ENCODE measurements around the gene LRIT3. TPM values are rescaled to one million over a fixed set of nuclear protein-coding genes. Genes with fewer than 3 reads are reported as not detected.

Gene LRIT3
- total and polyA plus RNA-seq, 2 experiments from 2014 or later, result 0.13 TPM; not detected in 1

- TF ChIP-seq, protein P1, sequence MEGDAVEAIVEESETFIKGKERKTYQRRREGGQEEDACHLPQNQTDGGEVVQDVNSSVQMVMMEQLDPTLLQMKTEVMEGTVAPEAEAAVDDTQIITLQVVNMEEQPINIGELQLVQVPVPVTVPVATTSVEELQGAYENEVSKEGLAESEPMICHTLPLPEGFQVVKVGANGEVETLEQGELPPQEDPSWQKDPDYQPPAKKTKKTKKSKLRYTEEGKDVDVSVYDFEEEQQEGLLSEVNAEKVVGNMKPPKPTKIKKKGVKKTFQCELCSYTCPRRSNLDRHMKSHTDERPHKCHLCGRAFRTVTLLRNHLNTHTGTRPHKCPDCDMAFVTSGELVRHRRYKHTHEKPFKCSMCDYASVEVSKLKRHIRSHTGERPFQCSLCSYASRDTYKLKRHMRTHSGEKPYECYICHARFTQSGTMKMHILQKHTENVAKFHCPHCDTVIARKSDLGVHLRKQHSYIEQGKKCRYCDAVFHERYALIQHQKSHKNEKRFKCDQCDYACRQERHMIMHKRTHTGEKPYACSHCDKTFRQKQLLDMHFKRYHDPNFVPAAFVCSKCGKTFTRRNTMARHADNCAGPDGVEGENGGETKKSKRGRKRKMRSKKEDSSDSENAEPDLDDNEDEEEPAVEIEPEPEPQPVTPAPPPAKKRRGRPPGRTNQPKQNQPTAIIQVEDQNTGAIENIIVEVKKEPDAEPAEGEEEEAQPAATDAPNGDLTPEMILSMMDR (IDR thresholded peaks at IDR 0.05; ENCODE audit: poor library complexity), result no peak
- no peak for TF ChIP-seq EZH2 (IDR thresholded peaks at IDR 0.05; ENCODE audit: borderline replicate concordance)
- TF ChIP-seq EZH2phosphoT487 (IDR thresholded peaks at IDR 0.05; ENCODE audit: low read depth, severe bottlenecking, unreplicated experiment), result no peak
- Histone ChIP-seq H4K20me1 (ENCODE audit: insufficient read depth, poor library complexity, severe bottlenecking) (no peaks in the 10 kb centered on the region), H3K9me2 (replicated peaks; ENCODE audit: insufficient read depth) (no peaks in the 10 kb centered on the region), H2AFZ (peak overlapping the region; percentile 41), H3K27ac (peak overlapping the region; percentile 87), H3K4me1 (ENCODE audit: insufficient read depth) (peaks cover 14% of the 10 kb centered on the region), H3K27me3 (no peaks in the 10 kb centered on the region), H3K79me2 (no peaks in the 10 kb centered on the region), H3K4me3 (no peak overlapping the region), H3K9me3 (ENCODE audit: low read depth) (no peaks in the 10 kb centered on the region), H3K4me2 (peak overlapping the region; percentile 60), H3K36me3 (replicated peaks; ENCODE audit: insufficient read depth, low read depth) (no peaks in the 10 kb centered on the region)
- DNase-seq (ENCODE audit: low spot score), result peak; percentile 20
- WGBS (ENCODE audit: low lambda C conversion rate, missing lambda C conversion rate), result 59% methylated on average over 3 of the region's 3 CpGs
Observed at GRCh38 chr4:109914322-109914721, 66.4 kb downstream of the LRIT3 start.

GRCh38 chr4:109915385-109916026, 67.6 kb downstream of the LRIT3 start:
- DNase-seq (ENCODE audit: low spot score), result peak; percentile 23
- Histone ChIP-seq H3K27me3 (no peaks in the 10 kb centered on the region), H3K9me3 (ENCODE audit: low read depth) (no peaks in the 10 kb centered on the region), H3K4me2 (peak overlapping the region; percentile 60), H3K9me2 (replicated peaks; ENCODE audit: insufficient read depth) (no peaks in the 10 kb centered on the region), H3K4me3 (no peak overlapping the region), H3K27ac (peak overlapping the region; percentile 87), H2AFZ (no peak overlapping the region), H3K4me1 (ENCODE audit: insufficient read depth) (peaks cover 10% of the 10 kb centered on the region), H4K20me1 (ENCODE audit: insufficient read depth, poor library complexity, severe bottlenecking) (no peaks in the 10 kb centered on the region), H3K36me3 (replicated peaks; ENCODE audit: insufficient read depth, low read depth) (no peaks in the 10 kb centered on the region), H3K79me2 (no peaks in the 10 kb centered on the region)
- 65% methylated on average over 8 of the region's 8 CpGs for WGBS (ENCODE audit: low lambda C conversion rate, missing lambda C conversion rate)
- TF ChIP-seq EZH2 (IDR thresholded peaks at IDR 0.05; ENCODE audit: borderline replicate concordance) (no peak), EZH2phosphoT487 (IDR thresholded peaks at IDR 0.05; ENCODE audit: low read depth, severe bottlenecking, unreplicated experiment) (no peak)
- TF ChIP-seq, protein P1 (IDR thresholded peaks at IDR 0.05; ENCODE audit: poor library complexity), result no peak

GRCh38 chr4:109916027-109916409, 68.1 kb downstream of the LRIT3 start:
- Histone ChIP-seq H3K79me2 (no peaks in the 10 kb centered on the region), H3K27ac (peak overlapping the region; percentile 46), H3K4me3 (no peak overlapping the region), H3K4me2 (peak overlapping the region; percentile 60), H2AFZ (no peak overlapping the region), H3K9me2 (replicated peaks; ENCODE audit: insufficient read depth) (no peaks in the 10 kb centered on the region), H4K20me1 (ENCODE audit: insufficient read depth, poor library complexity, severe bottlenecking) (no peaks in the 10 kb centered on the region), H3K9me3 (ENCODE audit: low read depth) (no peaks in the 10 kb centered on the region), H3K4me1 (ENCODE audit: insufficient read depth) (peaks cover 6% of the 10 kb centered on the region), H3K36me3 (replicated peaks; ENCODE audit: insufficient read depth, low read depth) (no peaks in the 10 kb centered on the region), H3K27me3 (no peaks in the 10 kb centered on the region)
- TF ChIP-seq EZH2phosphoT487 (IDR thresholded peaks at IDR 0.05; ENCODE audit: low read depth, severe bottlenecking, unreplicated experiment) (no peak), EZH2 (IDR thresholded peaks at IDR 0.05; ENCODE audit: borderline replicate concordance) (no peak)
- TF ChIP-seq, protein P1 (IDR thresholded peaks at IDR 0.05; ENCODE audit: poor library complexity), result no peak
- WGBS (ENCODE audit: low lambda C conversion rate, missing lambda C conversion rate), result 53% methylated on average over 4 of the region's 4 CpGs
- no peak for DNase-seq (ENCODE audit: low spot score)

Data from hepatocyte (in vitro differentiated cells).